ENCODE data around the gene IFI27L1.

DNA sequence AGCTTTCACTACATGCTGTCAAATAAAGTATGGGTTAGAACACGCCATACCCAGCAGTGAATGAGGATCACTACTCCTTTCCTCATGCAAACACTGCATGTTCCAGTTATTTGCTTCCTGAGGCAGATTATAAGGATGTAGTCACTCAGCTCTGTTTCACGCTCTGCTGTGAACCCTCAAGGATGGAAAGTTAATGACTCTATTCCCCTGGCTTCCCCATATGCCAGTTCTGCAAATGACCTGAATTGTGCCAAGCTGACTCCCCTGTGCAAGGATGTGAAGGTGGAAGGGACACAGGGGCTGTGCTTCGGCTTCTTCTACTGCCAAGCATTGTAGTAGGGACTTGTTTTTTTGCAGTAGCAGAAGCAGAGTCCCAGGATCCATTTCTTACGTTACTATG lies 6.8 kb downstream of the IFI27L1 start:
- TF ChIP-seq POLR2A (IDR thresholded peaks at IDR 0.05; ENCODE audit: low read length): no peak
- TF ChIP-seq GATA1 (IDR thresholded peaks at IDR 0.05; ENCODE audit: low read depth, low read length): no peak

Measured in erythroblast (primary cell).